IMR-90 (cell line): Measurements from ENCODE around the gene RRAGA. TPM values are rescaled to one million over a fixed set of nuclear protein-coding genes. Genes with fewer than 3 reads are reported as not detected.

ENCODE experiments used
- ATAC-seq: fragments of 200-7000 bp; cut with Tn5 transposase; 2 replicates; pipeline ENCODE4 v1.9.1; 2020; ENCODE audit warnings: low read depth, mild to moderate bottlenecking, moderate library complexity
- BruUV-seq: library from RNA; stranded (reverse); fragments of 400-500 nt; replicated peaks from 2 replicates; lab custom pipeline; 2021; lab: Mats Ljungman, UMichigan
- CTCF ChIA-PET: fragments of 300-600 bp; formaldehyde crosslinking; extraction: SDS; loops from one replicate; lab custom pipeline; 2021; ENCODE audit warnings: antibody characterized with exemption; lab: Yijun Ruan, JAX
- POLR2A ChIA-PET: fragments of 300-600 bp; sonication (Branson Sonifier 250); formaldehyde crosslinking; loops from one replicate; lab custom pipeline; 2022; ENCODE audit warnings: antibody characterized with exemption; ENCODE audit not compliant: unreplicated experiment; lab: Charles Lee
- DNase-seq: peaks from one replicate; pipeline ENCODE4 v3.0.0; 2013
- H2AFZ ChIP-seq: replicated peaks from 2 replicates; pipeline ENCODE3; 2013; ENCODE audit warnings: low read length, mild to moderate bottlenecking; ENCODE audit not compliant: poor library complexity
- H2AK5ac ChIP-seq: 2 replicates; pipeline ENCODE4 v1.6.1; 2013; ENCODE audit warnings: low read depth, low read length, inconsistent platforms
- H2AK9ac ChIP-seq: replicated peaks from 2 replicates; pipeline ENCODE3; 2013; ENCODE audit warnings: mild to moderate bottlenecking, low read depth, low read length, moderate library complexity; ENCODE audit not compliant: poor library complexity
- H2BK120ac ChIP-seq: 2 replicates; pipeline ENCODE4 v1.6.1; 2013; ENCODE audit warnings: low read depth, low read length, inconsistent platforms
- H2BK15ac ChIP-seq: 3 replicates; pipeline ENCODE4 v1.6.1; 2013; ENCODE audit warnings: low read depth, low read length, inconsistent platforms
- H2BK20ac ChIP-seq: 2 replicates; pipeline ENCODE4 v1.6.1; 2013; ENCODE audit warnings: low read depth, mild to moderate bottlenecking, inconsistent platforms, low read length, moderate library complexity
- H2BK5ac ChIP-seq: 2 replicates; pipeline ENCODE4 v1.6.1; 2013; ENCODE audit warnings: mild to moderate bottlenecking, low read depth, low read length, inconsistent platforms; ENCODE audit not compliant: poor library complexity, severe bottlenecking
- H3K14ac ChIP-seq: replicated peaks from 2 replicates; pipeline ENCODE4 v1.6.1; 2013; ENCODE audit warnings: low read depth, low read length, inconsistent platforms
- H3K18ac ChIP-seq: 2 replicates; pipeline ENCODE4 v1.6.1; 2013; ENCODE audit warnings: low read depth, low read length, control low read depth
- H3K23ac ChIP-seq: 2 replicates; pipeline ENCODE4 v1.6.1; 2013; ENCODE audit warnings: low read depth, low read length, inconsistent platforms
- H3K27ac ChIP-seq: 2 replicates; pipeline ENCODE4 v1.5.1; 2013; ENCODE audit warnings: mild to moderate bottlenecking, control low read depth, low read length; ENCODE audit not compliant: insufficient read depth
- H3K27me3 ChIP-seq: 2 replicates; pipeline ENCODE4 v1.6.1; 2013; ENCODE audit warnings: low read length; ENCODE audit not compliant: control insufficient read depth, insufficient read depth
- H3K36me3 ChIP-seq: 2 replicates; pipeline ENCODE4 v1.6.1; 2013; ENCODE audit warnings: low read length, mixed read lengths; ENCODE audit not compliant: control insufficient read depth, insufficient read depth
- H3K4ac ChIP-seq: 2 replicates; pipeline ENCODE4 v1.6.1; 2013; ENCODE audit warnings: low read depth, low read length, inconsistent platforms
- H3K4me1 ChIP-seq: 2 replicates; pipeline ENCODE4 v1.6.1; 2013; ENCODE audit warnings: low read length, mixed read lengths; ENCODE audit not compliant: control insufficient read depth, insufficient read depth
- H3K4me2 ChIP-seq: 2 replicates; pipeline ENCODE4 v1.6.1; 2013; ENCODE audit warnings: low read depth, mild to moderate bottlenecking, control low read depth, low read length, moderate library complexity
- H3K4me3 ChIP-seq: 2 replicates; pipeline ENCODE4 v1.5.1; 2013; ENCODE audit warnings: low read depth, mild to moderate bottlenecking, control low read depth, low read length, moderate library complexity; ENCODE audit not compliant: insufficient read depth
- H3K56ac ChIP-seq: 2 replicates; pipeline ENCODE4 v1.6.1; 2013; ENCODE audit warnings: low read length, inconsistent platforms; ENCODE audit not compliant: insufficient read depth; ENCODE audit errors: extremely low read depth
- H3K79me1 ChIP-seq, 2 experiments: 2 replicates each; pipeline ENCODE4 v1.6.1; 2013; ENCODE audit warnings: low read length in 2 of 2, inconsistent platforms in 1 of 2, low read depth in 1 of 2
- H3K9ac ChIP-seq: 2 replicates; pipeline ENCODE4 v1.6.1; 2013; ENCODE audit warnings: low read depth, low read length, control low read depth
- H3K9me1 ChIP-seq: 2 replicates; pipeline ENCODE4 v1.6.1; 2013; ENCODE audit warnings: low read length, inconsistent platforms; ENCODE audit not compliant: insufficient read depth
- H3K9me3 ChIP-seq: 2 replicates; pipeline ENCODE4 v1.6.1; 2013; ENCODE audit warnings: low read length; ENCODE audit not compliant: control insufficient read depth, insufficient read depth
- H4K20me1 ChIP-seq: 2 replicates; pipeline ENCODE4 v1.6.1; 2013; ENCODE audit warnings: low read length, inconsistent platforms; ENCODE audit not compliant: insufficient read depth
- H4K5ac ChIP-seq: 2 replicates; pipeline ENCODE4 v1.6.1; 2013; ENCODE audit warnings: mild to moderate bottlenecking, low read depth, low read length, control low read depth
- H4K8ac ChIP-seq, 2 experiments: 2 replicates each; pipeline ENCODE4 v1.6.1; 2013; ENCODE audit warnings: low read depth in 2 of 2, low read length in 2 of 2, control low read depth in 1 of 2, inconsistent platforms in 1 of 2
- H4K91ac ChIP-seq: 2 replicates; pipeline ENCODE4 v1.6.1; 2013; ENCODE audit warnings: low read depth, low read length, inconsistent platforms; ENCODE audit not compliant: insufficient read depth
- BHLHE40 ChIP-seq: fragments of 150-350 bp; IDR thresholded peaks from 2 replicates; pipeline ENCODE4 v1.6.1; 2016; ENCODE audit warnings: mild to moderate bottlenecking, low read depth, low read length
- CEBPB ChIP-seq: IDR thresholded peaks from 2 replicates; pipeline ENCODE4 v1.6.1; 2012; ENCODE audit warnings: low read depth, low read length, improper control_type of control experiment
- CHD1 ChIP-seq: IDR thresholded peaks from 2 replicates; pipeline ENCODE4 v1.6.1; 2012; ENCODE audit warnings: low read depth, low read length, improper control_type of control experiment
- CTCF ChIP-seq: conservative IDR thresholded peaks from 2 replicates; pipeline ENCODE4 v1.5.1; 2012; ENCODE audit warnings: mild to moderate bottlenecking, low read depth, low read length, improper control_type of control experiment
- FOS ChIP-seq: fragments of 150-350 bp; IDR thresholded peaks from 2 replicates; pipeline ENCODE4 v1.6.1; 2016; ENCODE audit warnings: low read depth, low read length
- MAFK ChIP-seq: IDR thresholded peaks from 2 replicates; pipeline ENCODE4 v1.6.1; 2012; ENCODE audit warnings: low read depth, low read length, improper control_type of control experiment
- MAZ ChIP-seq: IDR thresholded peaks from 2 replicates; pipeline ENCODE4 v1.6.1; 2012; ENCODE audit warnings: low read depth, mild to moderate bottlenecking, low read length, improper control_type of control experiment, moderate library complexity, borderline replicate concordance
- MXI1 ChIP-seq: IDR thresholded peaks from 2 replicates; pipeline ENCODE4 v1.6.1; 2012; ENCODE audit warnings: low read depth, mild to moderate bottlenecking, low read length, moderate library complexity, borderline replicate concordance
- POLR2A ChIP-seq: IDR thresholded peaks from 2 replicates; pipeline ENCODE4 v1.6.1; 2012; ENCODE audit warnings: mild to moderate bottlenecking, low read depth, low read length
- SMC3 ChIP-seq: fragments of 150-350 bp; IDR thresholded peaks from 2 replicates; pipeline ENCODE4 v1.6.1; 2016; ENCODE audit warnings: low read depth, mild to moderate bottlenecking, antibody characterized with exemption, low read length, moderate library complexity
- USF2 ChIP-seq: fragments of 150-350 bp; IDR thresholded peaks from 2 replicates; pipeline ENCODE4 v1.6.1; 2017; ENCODE audit warnings: mild to moderate bottlenecking, antibody characterized with exemption, low read length, low read depth
- WGBS, 2 experiments: methylation state at CpG; one replicate each; pipeline versions ENCODE4 v1.1.5 to v1.1.7; 2013; ENCODE audit warnings: missing lambda C conversion rate in 2 of 2; ENCODE audit not compliant: insufficient read length in 1 of 2; ENCODE audit errors: extremely low coverage in 2 of 2; 5-methylcytosine and 5-hydroxymethylcytosine counted together
- dilution Hi-C: fragments of 300-500 bp; cut with HindIII; formaldehyde crosslinking; loops from one replicate; pipeline ENCODE4 v1.14.3; 2018; ENCODE audit warnings: low sequenced_read_pairs; ENCODE audit not compliant: unreplicated experiment
- in situ Hi-C: fragments of 300-500 bp; cut with MboI; formaldehyde crosslinking; loops from 3 replicates; pipeline ENCODE4 v1.14.3; 2019; ENCODE audit warnings: low sequenced_read_pairs, inconsistent platforms, mixed read lengths
- intact Hi-C: fragments of 100-400 bp; cut with micrococcal nuclease; formaldehyde crosslinking; loops from 2 replicates; pipeline ENCODE4 v1.10.0; 2022
- polyA plus RNA-seq, 3 experiments: library from polyadenylated mRNA; depleted of rRNA; stranded (reverse); fragments of >200 nt; gene quantifications; 2 replicates each; pipeline ENCODE4 v1.2.3, GENCODE V29; 2012; ENCODE audit warnings: low replicate concordance in 1 of 3
- total RNA-seq: library from RNA; depleted of rRNA; stranded (reverse); fragments of >200 nt; gene quantifications from 2 replicates; pipeline ENCODE4 v1.2.3, GENCODE V29; 2012

The RRAGA gene
- total and polyA plus RNA-seq, 2 of the 4 experiments (the other 2 are of a cell fraction): 74.7 to 154 TPM

GRCh38 chr9:19000133-19000532 is 49.1 kb upstream of the RRAGA start (continued):
- no peak for TF ChIP-seq CHD1
- no peak for TF ChIP-seq MAZ
- no peak for TF ChIP-seq BHLHE40

- H3K27me3 ChIP-seq: peaks cover 11% of the 10 kb centered on the region
- no peak overlapping the region for H4K5ac ChIP-seq
- no peak overlapping the region for H4K91ac ChIP-seq
- no peak overlapping the region for H2BK15ac ChIP-seq
- H2BK120ac ChIP-seq: no peak overlapping the region
- no peak overlapping the region for H3K14ac ChIP-seq
- intact Hi-C loops: no loop called here
- H4K20me1 ChIP-seq: no peaks in the 10 kb centered on the region
- no peak overlapping the region for H2AK9ac ChIP-seq
- DNase-seq: no peak
- peaks cover 2% of the 10 kb centered on the region; the same call in 1 of the 2 replicates for H3K9me3 ChIP-seq
- H3K56ac ChIP-seq: no peak overlapping the region
- in situ Hi-C loops: no loop called here
- no peak overlapping the region for H3K23ac ChIP-seq
- no peak overlapping the region for H3K27ac ChIP-seq
- BruUV-seq: no TSS peak
- no peak overlapping the region for H3K4me2 ChIP-seq
- POLR2A ChIA-PET: interaction anchor here (0.6 kb wide), 1 partner anchor 567 kb away, joined by 3 read pairs; no protein-coding TSS in a partner anchor
- WGBS, 2 experiments: no CpG with 5 or more reads among the region's 5 CpGs
- no peak overlapping the region for H3K4ac ChIP-seq
- no peak overlapping the region for H2BK20ac ChIP-seq
- H3K36me3 ChIP-seq: no peaks in the 10 kb centered on the region
- H3K9me1 ChIP-seq: no peaks in the 10 kb centered on the region
- H3K79me1 ChIP-seq: no peaks in the 10 kb centered on the region
- CTCF ChIA-PET: no interaction called here
- H2BK5ac ChIP-seq: no peak overlapping the region
- H3K4me1 ChIP-seq: no peaks in the 10 kb centered on the region
- TF ChIP-seq USF2 (no peak), CTCF (no peak), MXI1 (no peak), SMC3 (no peak), MAZ (no peak), BHLHE40 (no peak), MAFK (no peak), CEBPB (no peak), FOS (no peak), CHD1 (no peak), POLR2A (no peak)
- no peak for ATAC-seq
- no peak overlapping the region for H2AFZ ChIP-seq
- dilution Hi-C loops: no loop called here
- H3K18ac ChIP-seq: no peak overlapping the region
- H3K4me3 ChIP-seq: no peak overlapping the region
- H2AK5ac ChIP-seq: no peak overlapping the region
- H3K9ac ChIP-seq: no peak overlapping the region
- H4K8ac ChIP-seq: no peak overlapping the region
Measured at GRCh38 chr9:19009391-19009965, 39.7 kb upstream of the RRAGA start.
